H9 (cell line): ENCODE data around the gene PHLDB1. TPM values are rescaled to one million over a fixed set of nuclear protein-coding genes. Genes with fewer than 3 reads are reported as not detected.

ENCODE experiments used
- DNase-seq: peaks from one replicate; pipeline ENCODE4 v3.0.0-alpha.2; 2017
- H2AFZ ChIP-seq: one replicate; pipeline ENCODE4 v1.6.1; 2013; ENCODE audit warnings: mild to moderate bottlenecking, low read length, control low read depth, moderate library complexity
- H2AK5ac ChIP-seq: 2 replicates; pipeline ENCODE4 v1.6.1; 2013; ENCODE audit warnings: low read length, control low read depth, mixed read lengths; ENCODE audit not compliant: insufficient read length
- H2BK120ac ChIP-seq: one replicate; pipeline ENCODE4 v1.6.1; 2013; ENCODE audit warnings: low read depth, mild to moderate bottlenecking, low read length, control low read depth, inconsistent platforms; ENCODE audit not compliant: poor library complexity, severe bottlenecking
- H2BK12ac ChIP-seq: 2 replicates; pipeline ENCODE4 v1.6.1; 2013; ENCODE audit warnings: low read length, control low read depth, mixed read lengths, low read depth; ENCODE audit not compliant: insufficient read length
- H2BK15ac ChIP-seq: 2 replicates; pipeline ENCODE4 v1.6.1; 2013; ENCODE audit warnings: low read depth, low read length, control low read depth
- H2BK20ac ChIP-seq: one replicate; pipeline ENCODE4 v1.6.1; 2013; ENCODE audit warnings: low read depth, mild to moderate bottlenecking, low read length, control low read depth, inconsistent platforms; ENCODE audit not compliant: poor library complexity, severe bottlenecking
- H2BK5ac ChIP-seq: 2 replicates; pipeline ENCODE4 v1.6.1; 2013; ENCODE audit warnings: low read length, control low read depth, mixed read lengths; ENCODE audit not compliant: insufficient read length
- H3K14ac ChIP-seq: 2 replicates; pipeline ENCODE4 v1.6.1; 2013; ENCODE audit warnings: low read length, control low read depth; ENCODE audit not compliant: insufficient read depth
- H3K18ac ChIP-seq: 2 replicates; pipeline ENCODE4 v1.6.1; 2013; ENCODE audit warnings: low read depth, mild to moderate bottlenecking, mixed read lengths, low read length, control low read depth; ENCODE audit not compliant: insufficient read length
- H3K23ac ChIP-seq: 2 replicates; pipeline ENCODE4 v1.6.1; 2013; ENCODE audit warnings: low read length, control low read depth, mixed read lengths, low read depth; ENCODE audit not compliant: insufficient read length
- H3K23me2 ChIP-seq: 2 replicates; pipeline ENCODE4 v1.6.1; 2013; ENCODE audit warnings: low read depth, mild to moderate bottlenecking, mixed read lengths, low read length, control low read depth; ENCODE audit not compliant: insufficient read length, poor library complexity, severe bottlenecking
- H3K27ac ChIP-seq: 2 replicates; pipeline ENCODE4 v1.5.1; 2013; ENCODE audit warnings: low read length, control low read depth, mixed read lengths, low read depth; ENCODE audit not compliant: insufficient read length
- H3K27me3 ChIP-seq: 2 replicates; pipeline ENCODE4 v1.6.1; 2013; ENCODE audit warnings: low read length, control low read depth, inconsistent platforms; ENCODE audit not compliant: insufficient read depth
- H3K4ac ChIP-seq: 2 replicates; pipeline ENCODE4 v1.6.1; 2013; ENCODE audit warnings: low read depth, mild to moderate bottlenecking, control low read depth, inconsistent platforms, low read length, moderate library complexity
- H3K4me1 ChIP-seq: 2 replicates; pipeline ENCODE4 v1.6.1; 2013; ENCODE audit warnings: low read length, control low read depth, inconsistent platforms; ENCODE audit not compliant: insufficient read depth
- H3K4me2 ChIP-seq: 2 replicates; pipeline ENCODE4 v1.6.1; 2013; ENCODE audit warnings: low read length, control low read depth, mixed read lengths; ENCODE audit not compliant: insufficient read length, insufficient read depth
- H3K56ac ChIP-seq: 2 replicates; pipeline ENCODE4 v1.6.1; 2013; ENCODE audit warnings: low read depth, mild to moderate bottlenecking, mixed read lengths, low read length, control low read depth; ENCODE audit not compliant: insufficient read length
- H3K79me1 ChIP-seq: 2 replicates; pipeline ENCODE4 v1.6.1; 2013; ENCODE audit warnings: low read depth, mild to moderate bottlenecking, moderate library complexity, low read length, control low read depth, inconsistent platforms; ENCODE audit not compliant: insufficient read depth, poor library complexity, severe bottlenecking
- H3K79me2 ChIP-seq: 2 replicates; pipeline ENCODE4 v1.6.1; 2013; ENCODE audit warnings: low read length, control low read depth, inconsistent platforms; ENCODE audit not compliant: insufficient read depth
- H3K9ac ChIP-seq: 2 replicates; pipeline ENCODE4 v1.6.1; 2013; ENCODE audit warnings: low read length, control low read depth, mixed read lengths; ENCODE audit not compliant: insufficient read length; ENCODE audit errors: extremely low read depth
- H3K9me3 ChIP-seq: one replicate; pipeline ENCODE4 v1.6.1; 2013; ENCODE audit warnings: low read depth, low read length, inconsistent platforms; ENCODE audit not compliant: control insufficient read depth
- H3T11ph ChIP-seq: one replicate; pipeline ENCODE4 v1.6.1; 2013; ENCODE audit warnings: mild to moderate bottlenecking, low read length, control low read depth, inconsistent platforms
- H4K20me1 ChIP-seq: one replicate; pipeline ENCODE4 v1.6.1; 2013; ENCODE audit not compliant: control insufficient read depth, insufficient read length, insufficient read depth
- H4K5ac ChIP-seq: 2 replicates; pipeline ENCODE4 v1.6.1; 2013; ENCODE audit warnings: low read depth, mild to moderate bottlenecking, mixed read lengths, low read length, control low read depth; ENCODE audit not compliant: insufficient read length
- H4K8ac ChIP-seq: replicated peaks from 2 replicates; pipeline ENCODE4 v1.6.1; 2013; ENCODE audit warnings: low read length, control low read depth, mixed read lengths, low read depth; ENCODE audit not compliant: insufficient read length
- H4K91ac ChIP-seq: 2 replicates; pipeline ENCODE4 v1.6.1; 2013; ENCODE audit warnings: low read depth, mild to moderate bottlenecking, moderate library complexity, mixed read lengths, low read length, control low read depth; ENCODE audit not compliant: insufficient read length
- H3K27ac Mint-ChIP-seq, 3 experiments: 2 replicates in 2 of 3; 3 replicates in 1 of 3; pipeline ENCODE4 v1.8.0; 2020 to 2021; ENCODE audit warnings: mixed read lengths in 3 of 3, mild to moderate bottlenecking in 1 of 3, moderate library complexity in 1 of 3
- H3K27me3 Mint-ChIP-seq: 2 replicates; pipeline ENCODE4 v1.8.0; 2021; ENCODE audit warnings: low read depth, mild to moderate bottlenecking, moderate library complexity, mixed read lengths
- H3K36me3 Mint-ChIP-seq, 3 experiments: 2 replicates in 2 of 3; 3 replicates in 1 of 3; pipeline ENCODE4 v1.8.0; 2020 to 2021; ENCODE audit warnings: low read depth in 3 of 3, mixed read lengths in 3 of 3; ENCODE audit not compliant: insufficient read depth in 1 of 3
- H3K4me1 Mint-ChIP-seq, 2 experiments: 2 replicates each; pipeline ENCODE4 v1.8.0; 2020; ENCODE audit warnings: mixed read lengths in 2 of 2
- H3K4me3 Mint-ChIP-seq, 2 experiments: 2 replicates in 1 of 2; 3 replicates in 1 of 2; pipeline ENCODE4 v1.8.0; 2020 to 2021; ENCODE audit warnings: mild to moderate bottlenecking in 2 of 2, mixed read lengths in 2 of 2, moderate library complexity in 1 of 2
- H3K9me3 Mint-ChIP-seq, 2 experiments: 2 replicates in 1 of 2; 3 replicates in 1 of 2; pipeline ENCODE4 v1.8.0; 2020; ENCODE audit warnings: mild to moderate bottlenecking in 2 of 2, mixed read lengths in 2 of 2, moderate library complexity in 1 of 2
- CTCF ChIP-seq: fragments of 200-600 bp; sonication (generic); conservative IDR thresholded peaks from 3 replicates; pipeline ENCODE4 v1.8.0; 2021; ENCODE audit warnings: antibody characterized with exemption, mild to moderate bottlenecking
- WGBS: extraction: QIAGEN DNeasy Blood & Tissue Kit; methylation state at CpG from one replicate; pipeline ENCODE4 v1.1.7; 2013; ENCODE audit warnings: missing lambda C conversion rate, low lambda C conversion rate, mixed read lengths; ENCODE audit not compliant: insufficient read length; ENCODE audit errors: extremely low coverage; 5-methylcytosine and 5-hydroxymethylcytosine counted together
- total RNA-seq: library from RNA; stranded (reverse); gene quantifications from 2 replicates; pipeline ENCODE4 v1.2.1, GENCODE V29; 2021

PHLDB1 gene
- total RNA-seq, 1 experiment from 2014 or later = 56.0 TPM

DNA sequence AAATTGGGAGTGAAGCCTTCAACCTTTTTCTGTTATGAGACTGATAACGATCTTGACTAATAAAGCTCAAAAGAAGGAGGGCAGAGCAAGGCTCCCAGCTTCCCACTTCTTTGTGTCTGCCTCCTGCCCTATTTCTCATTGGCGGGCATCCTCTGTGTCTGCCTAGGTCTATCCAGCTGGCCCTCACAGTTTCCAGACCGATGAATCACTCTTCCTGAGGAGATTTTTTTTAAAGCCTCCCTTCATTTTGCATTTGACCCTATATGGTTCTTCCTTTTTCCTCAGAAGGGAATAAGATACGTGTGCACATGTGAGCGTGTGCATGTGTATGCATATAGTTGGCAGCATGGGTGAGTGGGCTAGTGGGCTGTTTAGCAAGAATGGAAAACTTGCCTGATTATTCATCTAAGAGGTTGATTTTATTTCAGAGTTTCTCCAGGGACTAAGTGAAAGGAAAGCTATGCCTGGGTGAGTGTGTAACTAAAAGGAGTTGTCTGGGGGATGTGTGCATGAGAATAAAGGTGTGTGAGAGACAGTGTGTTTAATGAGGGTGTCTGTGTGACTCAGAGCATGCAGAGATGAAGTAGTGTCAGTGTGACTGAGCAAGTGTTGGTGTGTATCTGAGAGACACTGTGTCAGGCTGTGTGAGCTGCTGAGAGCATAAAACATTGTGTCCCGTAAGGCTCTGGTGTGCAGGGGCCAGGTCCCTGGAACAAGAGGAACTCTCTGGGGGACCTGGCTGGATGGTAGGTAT lies 12.2 kb downstream of the PHLDB1 start:
- Histone ChIP-seq H2BK5ac (no peak overlapping the region), H2BK20ac (no peak overlapping the region), H3T11ph (no peak overlapping the region), H3K14ac (no peak overlapping the region), H3K9ac (no peak overlapping the region), H4K8ac (no peak overlapping the region), H3K4me2 (no peak overlapping the region), H2AK5ac (no peak overlapping the region), H2AFZ (no peak overlapping the region), H3K18ac (no peak overlapping the region), H3K23ac (no peak overlapping the region), H2BK120ac (no peak overlapping the region), H2BK12ac (no peak overlapping the region), H3K79me2 (no peaks in the 10 kb centered on the region; the same call in 1 of the 2 replicates), H4K5ac (no peak overlapping the region), H3K79me1 (no peaks in the 10 kb centered on the region), H3K27ac (no peak overlapping the region), H3K27me3 (no peaks in the 10 kb centered on the region; the same call in 1 of the 2 replicates), H3K9me3 (no peaks in the 10 kb centered on the region), H4K91ac (no peak overlapping the region), H3K56ac (no peak overlapping the region), H4K20me1 (no peaks in the 10 kb centered on the region), H3K23me2 (peaks cover 9% of the 10 kb centered on the region), H2BK15ac (no peak overlapping the region), H3K4me1 (peaks cover 10% of the 10 kb centered on the region; the same call in 1 of the 2 replicates), H3K4ac (no peak overlapping the region)
- H3K27ac Mint-ChIP-seq = peak overlapping the region in 2 of 3 experiments; percentile 16 to 46; a peak in 5 of 7 replicates
- DNase-seq = no peak
- peaks cover 71 to 75% of the 10 kb centered on the region in 2 experiments for H3K4me1 Mint-ChIP-seq
- H3K9me3 Mint-ChIP-seq = no peaks in the 10 kb centered on the region
- H3K4me3 Mint-ChIP-seq = peak overlapping the region in 1 of 2 experiments; percentile 41; a peak in 1 of 5 replicates
- no CpG with 5 or more reads among the region's 6 CpGs for WGBS
- no peaks in the 10 kb centered on the region for H3K27me3 Mint-ChIP-seq
- TF ChIP-seq CTCF = no peak
- H3K36me3 Mint-ChIP-seq = peaks cover 2 to 9% (median 4%) of the 10 kb centered on the region in 3 experiments; a peak in 6 of 7 replicates
